GM23338 (cell line): ENCODE measurements around the gene N4BP2. TPM values are rescaled to one million over a fixed set of nuclear protein-coding genes. Genes with fewer than 3 reads are reported as not detected.
A peak's percentile ranks its signal among the peaks of the same experiment; 100 is the strongest.

Experiments
- ATAC-seq: fragments of 200-7000 bp; cut with Tn5 transposase; 3 replicates; pipeline ENCODE4 v1.9.1; 2020
- DNase-seq: peaks from one replicate; pipeline ENCODE4 v3.0.0-alpha.2; 2015; ENCODE audit warnings: low spot score
- H2AFZ ChIP-seq: fragments of 200-600 bp; sonication (generic); 2 replicates; pipeline ENCODE4 v1.8.0; 2016; ENCODE audit warnings: antibody characterized with exemption, mild to moderate bottlenecking, moderate library complexity
- H3F3A ChIP-seq: fragments of 200-600 bp; sonication (generic); replicated peaks from 2 replicates; pipeline ENCODE4 v1.8.0; 2017; ENCODE audit warnings: antibody characterized with exemption, mixed run types, low read depth
- H3K27ac ChIP-seq: fragments of 200-600 bp; sonication (generic); 2 replicates; pipeline ENCODE4 v1.6.1; 2016; ENCODE audit warnings: low read depth
- H3K27me3 ChIP-seq: fragments of 200-600 bp; sonication (generic); 2 replicates; pipeline ENCODE4 v1.8.0; 2016; ENCODE audit warnings: mild to moderate bottlenecking, mixed run types, moderate library complexity; ENCODE audit not compliant: insufficient read depth
- H3K36me3 ChIP-seq: fragments of 200-600 bp; sonication (generic); 2 replicates; pipeline ENCODE4 v1.8.0; 2016; ENCODE audit warnings: mild to moderate bottlenecking; ENCODE audit not compliant: insufficient read depth
- H3K4me1 ChIP-seq: fragments of 200-600 bp; sonication (generic); 2 replicates; pipeline ENCODE4 v1.8.0; 2016; ENCODE audit warnings: mild to moderate bottlenecking, moderate library complexity; ENCODE audit not compliant: insufficient read depth
- H3K4me2 ChIP-seq: fragments of 200-600 bp; sonication (generic); 2 replicates; pipeline ENCODE4 v1.7.1; 2017; ENCODE audit warnings: mixed run types
- H3K4me3 ChIP-seq: fragments of 200-600 bp; sonication (generic); 2 replicates; pipeline ENCODE4 v1.6.1; 2016; ENCODE audit warnings: mixed run types
- H3K79me2 ChIP-seq: fragments of 200-600 bp; sonication (generic); replicated peaks from 2 replicates; pipeline ENCODE4 v1.8.0; 2017; ENCODE audit warnings: mild to moderate bottlenecking; ENCODE audit not compliant: insufficient read depth
- H3K9me2 ChIP-seq: fragments of 200-600 bp; sonication (generic); 2 replicates; pipeline ENCODE4 v1.8.0; 2017; ENCODE audit not compliant: insufficient read depth
- H4K20me1 ChIP-seq: fragments of 200-600 bp; sonication (generic); replicated peaks from 2 replicates; pipeline ENCODE4 v1.8.0; 2017; ENCODE audit warnings: mild to moderate bottlenecking; ENCODE audit not compliant: insufficient read depth
- H3K27ac Mint-ChIP-seq: 2 replicates; pipeline ENCODE4 v1.8.0; 2020; ENCODE audit warnings: inconsistent platforms, mild to moderate bottlenecking, moderate library complexity, mixed read lengths
- H3K27me3 Mint-ChIP-seq: 3 replicates; pipeline ENCODE4 v1.8.0; 2022; ENCODE audit warnings: low read depth, mild to moderate bottlenecking, moderate library complexity, mixed read lengths, inconsistent platforms; ENCODE audit not compliant: insufficient read depth, poor library complexity
- H3K36me3 Mint-ChIP-seq: 3 replicates; pipeline ENCODE4 v1.8.0; 2021; ENCODE audit warnings: low read depth, mild to moderate bottlenecking, inconsistent platforms, moderate library complexity, mixed read lengths
- H3K4me1 Mint-ChIP-seq: 3 replicates; pipeline ENCODE4 v1.8.0; 2020; ENCODE audit warnings: mild to moderate bottlenecking, inconsistent platforms, mixed read lengths
- H3K4me3 Mint-ChIP-seq: 3 replicates; pipeline ENCODE4 v1.8.0; 2021; ENCODE audit warnings: moderate library complexity, mild to moderate bottlenecking, inconsistent platforms, mixed read lengths
- H3K9me3 Mint-ChIP-seq: 3 replicates; pipeline ENCODE4 v1.8.0; 2020; ENCODE audit warnings: moderate library complexity, mild to moderate bottlenecking, inconsistent platforms, mixed read lengths
- CREB1 ChIP-seq: fragments of 250-450 bp; sonication (Bioruptor Pico); IDR thresholded peaks from 2 replicates; pipeline ENCODE4 v1.5.0; 2020; ENCODE audit warnings: low read depth, mild to moderate bottlenecking, moderate library complexity
- CTCF ChIP-seq, 2 experiments: fragments of 200-600 bp in 1 of 2; sonication (generic) in 1 of 2; conservative IDR thresholded peaks; 2 replicates each; pipeline versions ENCODE4 v1.5.1 to v1.6.1; 2016 to 2017; ENCODE audit warnings: antibody characterized with exemption in 2 of 2, low read depth in 2 of 2, mild to moderate bottlenecking in 2 of 2, moderate library complexity in 1 of 2
- EZH2 ChIP-seq: fragments of 200-600 bp; sonication (generic); IDR thresholded peaks from one replicate; pipeline ENCODE4 v1.8.0; 2017; ENCODE audit warnings: antibody characterized with exemption, mild to moderate bottlenecking, low read depth; ENCODE audit not compliant: unreplicated experiment
- EZH2phosphoT487 ChIP-seq: fragments of 200-600 bp; sonication (generic); IDR thresholded peaks from one replicate; pipeline ENCODE4 v1.8.1; 2018; ENCODE audit warnings: antibody characterized with exemption; ENCODE audit not compliant: unreplicated experiment
- JUNB ChIP-seq: IDR thresholded peaks from one replicate; pipeline ENCODE4 v1.6.1; 2016; ENCODE audit warnings: antibody characterized with exemption; ENCODE audit not compliant: unreplicated experiment
- POLR2AphosphoS5 ChIP-seq: IDR thresholded peaks from 2 replicates; pipeline ENCODE4 v1.6.1; 2016; ENCODE audit warnings: antibody characterized with exemption, low read depth
- STAT1 ChIP-seq: IDR thresholded peaks from one replicate; pipeline ENCODE4 v1.6.1; 2016; ENCODE audit warnings: antibody characterized with exemption; ENCODE audit not compliant: unreplicated experiment
- ZNF114 ChIP-seq: fragments of 250-450 bp; sonication (Bioruptor Pico); IDR thresholded peaks from 2 replicates; pipeline ENCODE4 v1.5.0; 2020; ENCODE audit warnings: mild to moderate bottlenecking, moderate library complexity
- ZNF331 ChIP-seq: fragments of 250-450 bp; sonication (Bioruptor Pico); IDR thresholded peaks from 2 replicates; pipeline ENCODE4 v1.5.0; 2020; ENCODE audit warnings: low read depth, mild to moderate bottlenecking, moderate library complexity
- polyA plus RNA-seq: library from polyadenylated mRNA; unstranded; fragments of >200 nt; fragmentation: Nextera tagmentation; extraction: Ambion mirVana; gene quantifications from 2 replicates; pipeline ENCODE4 v1.2.1, GENCODE V29; 2016
- total RNA-seq: library from RNA; depleted of rRNA; stranded (reverse); fragments of >200 nt; shearing (Covaris generic); gene quantifications from 2 replicates; pipeline ENCODE4 v1.2.3, GENCODE V29; 2014
- TF ChIP-seq, protein P1 (sequence below): IDR thresholded peaks from 2 replicates; pipeline ENCODE4 v1.6.1; 2016; ENCODE audit warnings: antibody characterized with exemption
- TF ChIP-seq, protein P2 (sequence below): IDR thresholded peaks from one replicate; pipeline ENCODE4 v1.6.1; 2018; ENCODE audit warnings: antibody characterized with exemption; ENCODE audit not compliant: unreplicated experiment

The N4BP2 gene
- total and polyA plus RNA-seq, 2 experiments from 2014 or later = 25.6 to 46.3 TPM

GRCh38 chr4:40187386-40187906 is 130.8 kb downstream of the N4BP2 start:
- H3K27me3 Mint-ChIP-seq = no peaks in the 10 kb centered on the region
- H3K4me2 ChIP-seq = no peak overlapping the region
- H3K27ac ChIP-seq = no peak overlapping the region
- no peaks in the 10 kb centered on the region for H3K36me3 ChIP-seq
- H3K4me3 ChIP-seq = no peak overlapping the region
- no peaks in the 10 kb centered on the region for H3K79me2 ChIP-seq
- H3K4me1 ChIP-seq = peaks cover 44% of the 10 kb centered on the region
- H3K27me3 ChIP-seq = no peaks in the 10 kb centered on the region
- no peaks in the 10 kb centered on the region for H3K9me2 ChIP-seq
- peaks cover 42% of the 10 kb centered on the region for H3K4me1 Mint-ChIP-seq
- DNase-seq = no peak
- H4K20me1 ChIP-seq = no peaks in the 10 kb centered on the region
- no peak for TF ChIP-seq STAT1
- no peak for TF ChIP-seq ZNF331 (CRISPR knock-in tag)
- TF ChIP-seq CTCF (conservative IDR thresholded peaks at IDR 0.05; ENCODE audit: low read depth in 2 of 2) = no peak
- TF ChIP-seq, protein P1, sequence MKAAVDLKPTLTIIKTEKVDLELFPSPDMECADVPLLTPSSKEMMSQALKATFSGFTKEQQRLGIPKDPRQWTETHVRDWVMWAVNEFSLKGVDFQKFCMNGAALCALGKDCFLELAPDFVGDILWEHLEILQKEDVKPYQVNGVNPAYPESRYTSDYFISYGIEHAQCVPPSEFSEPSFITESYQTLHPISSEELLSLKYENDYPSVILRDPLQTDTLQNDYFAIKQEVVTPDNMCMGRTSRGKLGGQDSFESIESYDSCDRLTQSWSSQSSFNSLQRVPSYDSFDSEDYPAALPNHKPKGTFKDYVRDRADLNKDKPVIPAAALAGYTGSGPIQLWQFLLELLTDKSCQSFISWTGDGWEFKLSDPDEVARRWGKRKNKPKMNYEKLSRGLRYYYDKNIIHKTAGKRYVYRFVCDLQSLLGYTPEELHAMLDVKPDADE = no peak
- no peak for TF ChIP-seq JUNB
- no peak overlapping the region for H3K27ac Mint-ChIP-seq
- ATAC-seq = no peak
- 0 out of 2 replicates have a peak, but pooled peaks cover 3% of the 10 kb centered on the region for H3F3A ChIP-seq
- no peaks in the 10 kb centered on the region for H3K9me3 Mint-ChIP-seq
- H3K4me3 Mint-ChIP-seq = no peak overlapping the region
- no peak overlapping the region for H2AFZ ChIP-seq
- no peaks in the 10 kb centered on the region for H3K36me3 Mint-ChIP-seq

GRCh38 chr4:40190019-40190418 is 133.4 kb downstream of the N4BP2 start:
- H2AFZ ChIP-seq = peak overlapping the region; percentile 2; the same call in 1 of the 2 replicates
- no peaks in the 10 kb centered on the region for H3K27me3 ChIP-seq
- ATAC-seq (no peak), DNase-seq (no peak)
- no peaks in the 10 kb centered on the region for H3K36me3 Mint-ChIP-seq
- no peak overlapping the region for H3K4me3 ChIP-seq
- H3K4me2 ChIP-seq = no peak overlapping the region
- no peaks in the 10 kb centered on the region for H3K27me3 Mint-ChIP-seq
- peaks cover 52% of the 10 kb centered on the region for H3K4me1 ChIP-seq
- H3K4me1 Mint-ChIP-seq = peaks cover 63% of the 10 kb centered on the region
- no peaks in the 10 kb centered on the region for H3K79me2 ChIP-seq
- peak overlapping the region; percentile 46; the same call in 1 of the 2 replicates for H3K27ac ChIP-seq
- no peaks in the 10 kb centered on the region for H3K36me3 ChIP-seq
- no peaks in the 10 kb centered on the region for H3K9me3 Mint-ChIP-seq
- 0 out of 2 replicates have a peak, but pooled peaks cover 3% of the 10 kb centered on the region for H3F3A ChIP-seq
- no peak overlapping the region for H3K4me3 Mint-ChIP-seq
- H3K27ac Mint-ChIP-seq = peak overlapping the region; percentile 61; the same call in 1 of the 2 replicates
- H4K20me1 ChIP-seq = no peaks in the 10 kb centered on the region
- no peaks in the 10 kb centered on the region for H3K9me2 ChIP-seq
- TF ChIP-seq STAT1 (no peak), EZH2phosphoT487 (no peak), JUNB (no peak), EZH2 (no peak), CREB1 (CRISPR knock-in tag) (no peak), ZNF331 (CRISPR knock-in tag) (no peak), ZNF114 (CRISPR knock-in tag) (no peak), POLR2AphosphoS5 (no peak), CTCF (conservative IDR thresholded peaks at IDR 0.05; ENCODE audit: low read depth in 2 of 2) (no peak)
- TF ChIP-seq, protein P2, sequence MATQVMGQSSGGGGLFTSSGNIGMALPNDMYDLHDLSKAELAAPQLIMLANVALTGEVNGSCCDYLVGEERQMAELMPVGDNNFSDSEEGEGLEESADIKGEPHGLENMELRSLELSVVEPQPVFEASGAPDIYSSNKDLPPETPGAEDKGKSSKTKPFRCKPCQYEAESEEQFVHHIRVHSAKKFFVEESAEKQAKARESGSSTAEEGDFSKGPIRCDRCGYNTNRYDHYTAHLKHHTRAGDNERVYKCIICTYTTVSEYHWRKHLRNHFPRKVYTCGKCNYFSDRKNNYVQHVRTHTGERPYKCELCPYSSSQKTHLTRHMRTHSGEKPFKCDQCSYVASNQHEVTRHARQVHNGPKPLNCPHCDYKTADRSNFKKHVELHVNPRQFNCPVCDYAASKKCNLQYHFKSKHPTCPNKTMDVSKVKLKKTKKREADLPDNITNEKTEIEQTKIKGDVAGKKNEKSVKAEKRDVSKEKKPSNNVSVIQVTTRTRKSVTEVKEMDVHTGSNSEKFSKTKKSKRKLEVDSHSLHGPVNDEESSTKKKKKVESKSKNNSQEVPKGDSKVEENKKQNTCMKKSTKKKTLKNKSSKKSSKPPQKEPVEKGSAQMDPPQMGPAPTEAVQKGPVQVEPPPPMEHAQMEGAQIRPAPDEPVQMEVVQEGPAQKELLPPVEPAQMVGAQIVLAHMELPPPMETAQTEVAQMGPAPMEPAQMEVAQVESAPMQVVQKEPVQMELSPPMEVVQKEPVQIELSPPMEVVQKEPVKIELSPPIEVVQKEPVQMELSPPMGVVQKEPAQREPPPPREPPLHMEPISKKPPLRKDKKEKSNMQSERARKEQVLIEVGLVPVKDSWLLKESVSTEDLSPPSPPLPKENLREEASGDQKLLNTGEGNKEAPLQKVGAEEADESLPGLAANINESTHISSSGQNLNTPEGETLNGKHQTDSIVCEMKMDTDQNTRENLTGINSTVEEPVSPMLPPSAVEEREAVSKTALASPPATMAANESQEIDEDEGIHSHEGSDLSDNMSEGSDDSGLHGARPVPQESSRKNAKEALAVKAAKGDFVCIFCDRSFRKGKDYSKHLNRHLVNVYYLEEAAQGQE = no peak
- TF ChIP-seq, protein P1 = no peak
